Esophagus squamous epithelium (tissue), 4 donors: ENCODE results near the gene ADGRL2.

Experiments
- CTCF ChIP-seq, 6 experiments: fragments of 450-650 bp in 4 of 6; fragments of 200-600 bp in 2 of 6; sonication (generic) in 2 of 6; IDR thresholded peaks; one replicate each; pipeline ENCODE4 v1.5.1; 2016 to 2019; ENCODE audit warnings: antibody characterized with exemption in 6 of 6, mild to moderate bottlenecking in 4 of 6, moderate library complexity in 4 of 6
- POLR2A ChIP-seq, 4 donors: fragments of 450-650 bp; IDR thresholded peaks; one replicate each; pipeline ENCODE4 v1.6.1; 2017; ENCODE audit warnings: antibody characterized with exemption in 4 of 4, mild to moderate bottlenecking in 4 of 4, moderate library complexity in 3 of 4

GRCh38 chr1:81805537-81806431, 5.0 kb downstream of the ADGRL2 start:
- no peak for TF ChIP-seq CTCF (IDR thresholded peaks at IDR 0.05)
- TF ChIP-seq POLR2A (IDR thresholded peaks at IDR 0.05) = no peak
